Vagina (tissue), 2 donors: ENCODE data around the gene DPP8.
"Not testable (repeated sequence)": the region's sequence is repeated elsewhere in the genome, so short reads cannot be mapped to it uniquely, and the experiment has no call there.

Source experiments
- POLR2A ChIP-seq, 2 donors: fragments of 450-650 bp; IDR thresholded peaks; one replicate each; pipeline ENCODE4 v1.6.1; 2017; ENCODE audit warnings: antibody characterized with exemption in 2 of 2, mild to moderate bottlenecking in 2 of 2, moderate library complexity in 2 of 2
- POLR2AphosphoS5 ChIP-seq, 2 donors: sonication (generic); formaldehyde crosslinking; IDR thresholded peaks; one replicate each; pipeline ENCODE4 v1.9.0; 2017; ENCODE audit warnings: antibody characterized with exemption in 2 of 2, mild to moderate bottlenecking in 2 of 2, low read depth in 1 of 2; ENCODE audit not compliant: insufficient read depth in 1 of 2
- TF ChIP-seq, protein P1 (sequence below), 3 experiments: fragments of 450-650 bp in 2 of 3; fragments of 200-600 bp in 1 of 3; sonication (generic) in 1 of 3; IDR thresholded peaks; one replicate each; pipeline ENCODE4 v1.5.1; 2017 to 2019; ENCODE audit warnings: antibody characterized with exemption in 3 of 3, mild to moderate bottlenecking in 2 of 3, moderate library complexity in 2 of 3

DNA sequence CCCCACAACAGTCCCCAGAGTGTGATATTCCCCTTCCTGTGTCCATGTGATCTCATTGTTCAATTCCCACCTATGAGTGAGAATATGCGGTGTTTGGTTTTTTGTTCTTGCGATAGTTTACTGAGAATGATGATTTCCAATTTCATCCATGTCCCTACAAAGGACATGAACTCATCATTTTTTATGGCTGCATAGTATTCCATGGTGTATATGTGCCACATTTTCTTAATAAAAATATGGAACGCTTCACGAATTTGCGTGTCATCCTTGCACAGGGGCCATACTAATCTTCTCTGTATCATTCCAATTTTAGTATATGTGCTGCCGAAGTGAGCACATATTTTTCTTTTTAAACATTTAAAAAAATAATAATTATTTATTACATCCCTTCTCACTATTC, 35.4 kb upstream of the DPP8 start:
- TF ChIP-seq POLR2A (IDR thresholded peaks at IDR 0.05); POLR2AphosphoS5 (IDR thresholded peaks at IDR 0.05; ENCODE audit: insufficient read depth in 1 of 2, low read depth in 1 of 2): not testable (repeated sequence)
- TF ChIP-seq, protein P1, sequence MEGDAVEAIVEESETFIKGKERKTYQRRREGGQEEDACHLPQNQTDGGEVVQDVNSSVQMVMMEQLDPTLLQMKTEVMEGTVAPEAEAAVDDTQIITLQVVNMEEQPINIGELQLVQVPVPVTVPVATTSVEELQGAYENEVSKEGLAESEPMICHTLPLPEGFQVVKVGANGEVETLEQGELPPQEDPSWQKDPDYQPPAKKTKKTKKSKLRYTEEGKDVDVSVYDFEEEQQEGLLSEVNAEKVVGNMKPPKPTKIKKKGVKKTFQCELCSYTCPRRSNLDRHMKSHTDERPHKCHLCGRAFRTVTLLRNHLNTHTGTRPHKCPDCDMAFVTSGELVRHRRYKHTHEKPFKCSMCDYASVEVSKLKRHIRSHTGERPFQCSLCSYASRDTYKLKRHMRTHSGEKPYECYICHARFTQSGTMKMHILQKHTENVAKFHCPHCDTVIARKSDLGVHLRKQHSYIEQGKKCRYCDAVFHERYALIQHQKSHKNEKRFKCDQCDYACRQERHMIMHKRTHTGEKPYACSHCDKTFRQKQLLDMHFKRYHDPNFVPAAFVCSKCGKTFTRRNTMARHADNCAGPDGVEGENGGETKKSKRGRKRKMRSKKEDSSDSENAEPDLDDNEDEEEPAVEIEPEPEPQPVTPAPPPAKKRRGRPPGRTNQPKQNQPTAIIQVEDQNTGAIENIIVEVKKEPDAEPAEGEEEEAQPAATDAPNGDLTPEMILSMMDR (IDR thresholded peaks at IDR 0.05) = not testable (repeated sequence)
